Upper lobe of left lung (tissue), 6 donors: ENCODE measurements around the gene COL23A1. TPM values are rescaled to one million over a fixed set of nuclear protein-coding genes. Genes with fewer than 3 reads are reported as not detected.

Experiments used
- ATAC-seq, 2 donors: fragments of 200-7000 bp; cut with Tn5 transposase; one replicate each; pipeline ENCODE4 v1.9.1; 2022; ENCODE audit warnings: mild to moderate bottlenecking in 2 of 2, moderate library complexity in 2 of 2; ENCODE audit not compliant: low FRiP score in 2 of 2
- DNase-seq, 2 donors: peaks; one replicate each; pipeline ENCODE4 v3.0.0-alpha.2; 2019 to 2020
- H3K27ac ChIP-seq, 4 donors: fragments of 200-600 bp; sonication (generic); one replicate each; pipeline ENCODE4 v1.5.1; 2016 to 2019
- H3K27me3 ChIP-seq, 4 donors: fragments of 200-600 bp; sonication (generic); one replicate each; pipeline ENCODE4 v1.5.1; 2017 to 2019
- H3K36me3 ChIP-seq, 4 donors: fragments of 200-600 bp; sonication (generic); one replicate each; pipeline ENCODE4 v1.5.1; 2016 to 2019
- H3K4me1 ChIP-seq, 4 donors: fragments of 200-600 bp; sonication (generic); one replicate each; pipeline ENCODE4 v1.5.1; 2018 to 2019
- H3K4me3 ChIP-seq, 4 donors: fragments of 200-600 bp; sonication (generic); one replicate each; pipeline ENCODE4 v1.5.1; 2017 to 2019; ENCODE audit warnings: mild to moderate bottlenecking in 2 of 4, moderate library complexity in 1 of 4
- H3K9me3 ChIP-seq, 4 donors: fragments of 200-600 bp; sonication (generic); one replicate each; pipeline ENCODE4 v1.5.1; 2018 to 2019
- CTCF ChIP-seq, 6 experiments: fragments of 450-650 bp in 4 of 6; fragments of 200-600 bp in 2 of 6; sonication (generic) in 2 of 6; IDR thresholded peaks; one replicate each; pipeline ENCODE4 v1.5.1; 2016 to 2019; ENCODE audit warnings: antibody characterized with exemption in 6 of 6
- EP300 ChIP-seq, 4 donors: sonication (generic); formaldehyde crosslinking; IDR thresholded peaks; one replicate each; pipeline ENCODE4 v1.5.1; 2017; ENCODE audit warnings: antibody characterized with exemption in 4 of 4, control low read depth in 2 of 4
- POLR2A ChIP-seq, 4 donors: fragments of 450-650 bp; IDR thresholded peaks; one replicate each; pipeline ENCODE4 v1.5.1; 2016 to 2017; ENCODE audit warnings: antibody characterized with exemption in 4 of 4, mild to moderate bottlenecking in 2 of 4
- POLR2AphosphoS5 ChIP-seq, 2 donors: sonication (generic); formaldehyde crosslinking; IDR thresholded peaks; one replicate each; pipeline ENCODE4 v1.5.1; 2017; ENCODE audit warnings: antibody characterized with exemption in 2 of 2
- WGBS, 2 donors: methylation state at CpG; one replicate each; pipeline ENCODE4 v1.1.5; 2017 to 2018; 5-methylcytosine and 5-hydroxymethylcytosine counted together
- total RNA-seq, 6 donors: library from RNA; depleted of rRNA in 4 of 6; stranded (reverse); fragments of >200 nt in 4 of 6; gene quantifications; one replicate each; pipeline versions ENCODE4 v1.1.0 to v1.2.1, GENCODE V29; 2016 to 2021
- donor health status: DM: no; HTN: no; CAD: no; lungs with moderate emphysema.
- donor health status: DM: no; HTN: yes; CAD: no; lungs with severe emphysema.

COL23A1 gene
- total RNA-seq, 6 donors from 2014 or later = 0.61 to 3.1 (median 1.5) TPM

GRCh38 chr5:178339272-178339671 lies 250.9 kb downstream of the COL23A1 start:
- TF ChIP-seq CTCF (IDR thresholded peaks at IDR 0.05) (no peak), EP300 (IDR thresholded peaks at IDR 0.05) (no peak), POLR2AphosphoS5 (IDR thresholded peaks at IDR 0.05) (no peak), POLR2A (IDR thresholded peaks at IDR 0.05) (no peak)
- DNase-seq = peak in 1 of 2 donors; percentile 3
- H3K4me1 ChIP-seq = no peaks in the 10 kb centered on the region
- no peaks in the 10 kb centered on the region for H3K9me3 ChIP-seq
- WGBS, 2 donors = 78 to 86% methylated on average over 4 of the region's 4 CpGs
- H3K27me3 ChIP-seq = no peaks in the 10 kb centered on the region
- H3K36me3 ChIP-seq = no peaks in the 10 kb centered on the region
- no peak for ATAC-seq
- no peak overlapping the region for H3K4me3 ChIP-seq
- H3K27ac ChIP-seq = no peak overlapping the region

DNA sequence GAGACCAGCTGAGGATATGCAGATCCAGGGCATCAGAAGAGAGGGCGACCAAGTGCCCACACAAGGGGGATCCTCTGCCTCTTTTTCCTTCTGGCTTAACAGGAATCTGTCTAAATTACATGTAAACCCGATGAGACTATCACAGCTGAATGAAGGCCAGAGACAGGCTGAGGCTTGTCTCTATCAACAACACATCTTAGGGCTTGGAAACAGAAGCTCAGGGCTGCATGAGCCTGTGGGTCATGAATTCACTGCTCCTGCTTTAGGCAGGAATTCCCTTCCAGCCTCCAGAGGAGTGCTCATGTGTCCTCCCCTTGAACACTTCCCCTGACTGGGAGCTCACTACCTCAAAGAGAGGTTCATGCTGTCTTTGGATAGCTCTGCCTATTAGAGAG lies 251.4 kb downstream of the COL23A1 start:
- ATAC-seq = no peak
- TF ChIP-seq POLR2A (IDR thresholded peaks at IDR 0.05) = no peak
- no peak for TF ChIP-seq CTCF (IDR thresholded peaks at IDR 0.05)

DNA sequence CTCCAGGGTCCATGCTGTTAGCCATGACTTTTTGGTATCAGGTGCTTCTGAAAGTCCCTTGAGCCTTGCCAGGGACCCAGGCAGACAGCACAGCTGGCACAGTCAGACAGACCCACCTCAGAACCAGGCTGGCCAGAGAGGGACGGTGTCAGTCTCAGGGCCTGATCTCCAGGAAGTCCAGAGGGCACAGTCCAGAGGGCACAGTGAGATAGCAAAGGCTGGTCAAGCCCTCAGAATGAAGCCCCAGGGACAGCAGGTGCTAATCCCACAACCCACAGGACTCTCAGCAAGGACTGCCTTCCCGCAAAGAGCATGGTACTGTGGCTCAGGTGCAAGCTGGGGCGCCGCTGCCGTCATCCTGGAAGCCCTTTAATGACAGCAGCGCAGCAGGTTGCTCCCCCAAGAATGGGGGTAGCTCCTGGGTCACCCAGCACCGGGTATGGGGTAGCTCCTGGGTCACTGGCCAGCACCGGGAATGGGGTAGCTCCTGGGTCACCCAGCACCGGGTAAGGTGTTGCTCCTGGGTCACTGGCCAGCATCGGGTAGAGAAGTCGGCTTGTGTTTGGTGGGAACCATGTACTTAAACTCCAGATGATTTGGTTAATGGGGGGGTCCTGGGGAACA lies 252.0 kb downstream of the COL23A1 start:
- Histone ChIP-seq H3K4me1 (no peaks in the 10 kb centered on the region), H3K27me3 (no peaks in the 10 kb centered on the region), H3K36me3 (no peaks in the 10 kb centered on the region), H3K27ac (no peak overlapping the region), H3K4me3 (no peak overlapping the region), H3K9me3 (no peaks in the 10 kb centered on the region)
- no peak for ATAC-seq
- WGBS, 2 donors = 83 to 90% methylated on average over 5 to 9 of the region's 11 CpGs
- TF ChIP-seq CTCF (IDR thresholded peaks at IDR 0.05) (no peak), EP300 (IDR thresholded peaks at IDR 0.05) (no peak), POLR2AphosphoS5 (IDR thresholded peaks at IDR 0.05) (no peak), POLR2A (IDR thresholded peaks at IDR 0.05) (no peak)
- DNase-seq = no peak

More for the DNA sequence above, 251.4 kb downstream of the COL23A1 start:
- peak in 1 of 2 donors; percentile 8 for DNase-seq
- no peak overlapping the region for H3K27ac ChIP-seq
- no peaks in the 10 kb centered on the region for H3K27me3 ChIP-seq
- no peaks in the 10 kb centered on the region for H3K9me3 ChIP-seq
- 77 to 81% methylated on average over 2 of the region's 2 CpGs for WGBS, 2 donors
- no peak overlapping the region for H3K4me3 ChIP-seq
- H3K4me1 ChIP-seq = no peaks in the 10 kb centered on the region
- no peaks in the 10 kb centered on the region for H3K36me3 ChIP-seq

DNA sequence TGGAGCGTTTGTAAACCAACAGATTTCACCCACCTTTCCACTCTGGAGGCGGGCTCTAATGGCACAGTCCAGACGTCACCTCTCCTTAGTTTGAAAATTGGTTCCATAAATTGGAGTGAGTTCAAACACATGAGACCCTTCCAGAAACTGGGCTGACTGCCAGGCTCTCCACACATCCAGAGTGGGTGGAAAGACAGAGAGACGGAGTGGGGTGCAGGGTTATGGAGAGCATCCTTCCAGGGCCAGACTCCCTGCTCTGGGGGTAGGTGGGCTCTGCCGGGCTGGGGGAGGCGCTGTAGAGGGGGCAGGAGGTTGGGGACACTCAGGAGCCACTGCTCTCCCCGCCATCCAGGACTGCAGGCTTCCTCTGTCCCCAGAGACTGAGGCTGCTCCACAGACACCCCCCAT lies 252.9 kb downstream of the COL23A1 start:
- no peaks in the 10 kb centered on the region for H3K9me3 ChIP-seq
- no peak overlapping the region for H3K4me3 ChIP-seq
- DNase-seq (no peak), ATAC-seq (no peak)
- H3K4me1 ChIP-seq = peaks cover 0 to under 1% (median under 1%) of the 10 kb centered on the region in 4 donors
- no peaks in the 10 kb centered on the region for H3K27me3 ChIP-seq
- H3K27ac ChIP-seq = no peak overlapping the region
- no peaks in the 10 kb centered on the region for H3K36me3 ChIP-seq
- no peak for TF ChIP-seq POLR2AphosphoS5 (IDR thresholded peaks at IDR 0.05)
- no peak for TF ChIP-seq POLR2A (IDR thresholded peaks at IDR 0.05)
- TF ChIP-seq EP300 (IDR thresholded peaks at IDR 0.05) = no peak
- TF ChIP-seq CTCF (IDR thresholded peaks at IDR 0.05) = no peak
- 64 to 67% methylated on average over 7 of the region's 7 CpGs for WGBS, 2 donors

DNA sequence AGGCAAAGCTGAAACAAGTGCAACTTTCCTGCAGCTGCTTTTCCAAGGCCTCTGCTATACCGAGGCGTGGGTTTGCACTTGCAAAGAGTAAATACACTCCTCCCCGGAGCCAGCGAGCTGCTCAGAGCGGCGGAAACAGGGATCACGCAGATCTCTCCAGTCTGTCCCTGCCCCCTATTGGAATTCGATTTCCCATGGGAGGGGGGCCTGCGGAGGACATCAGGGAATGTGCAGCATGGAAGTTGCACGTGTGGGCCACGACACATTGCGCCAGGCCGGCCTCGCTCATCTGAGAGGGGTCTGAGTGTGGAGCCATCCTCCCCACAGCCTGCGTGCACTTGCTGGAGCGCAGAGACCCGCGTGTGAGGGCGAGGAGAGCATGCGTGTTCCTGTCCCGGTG lies 253.3 kb downstream of the COL23A1 start:
- no peaks in the 10 kb centered on the region for H3K27me3 ChIP-seq
- TF ChIP-seq POLR2A (IDR thresholded peaks at IDR 0.05) (no peak), POLR2AphosphoS5 (IDR thresholded peaks at IDR 0.05) (no peak), CTCF (IDR thresholded peaks at IDR 0.05) (no peak)
- WGBS, 2 donors = 64 to 66% methylated on average over 15 to 18 of the region's 21 CpGs
- H3K4me3 ChIP-seq = no peak overlapping the region
- peak in 1 of 2 donors; percentile 74 for DNase-seq
- H3K9me3 ChIP-seq = no peaks in the 10 kb centered on the region
- H3K36me3 ChIP-seq = no peaks in the 10 kb centered on the region
- no peak overlapping the region for H3K27ac ChIP-seq
- peaks cover 3 to 5% (median 4%) of the 10 kb centered on the region in 4 donors for H3K4me1 ChIP-seq
- ATAC-seq = no peak
